Natural killer cell (primary cell): ENCODE results near the gene THSD4. TPM values are rescaled to one million over a fixed set of nuclear protein-coding genes. Genes with fewer than 3 reads are reported as not detected.

Experiments used
- ATAC-seq, 3 donors: fragments of 150-1000 bp in 2 of 3; fragments of 200-7000 bp in 1 of 3; cut with Tn5 transposase; 1 replicate in 1 of 3; 2 replicates in 2 of 3; pipeline ENCODE4 v1.10.0; 2021; ENCODE audit warnings: mild to moderate bottlenecking in 2 of 3, moderate library complexity in 2 of 3
- DNase-seq, 2 donors: peaks; one replicate each; pipeline versions ENCODE4 v3.0.0 to v3.0.0-alpha.2; 2013 to 2021; ENCODE audit warnings: mixed read lengths in 1 of 2
- H3K27ac ChIP-seq: one replicate; pipeline ENCODE4 v1.5.1; 2013; ENCODE audit warnings: mild to moderate bottlenecking, low read length
- H3K27me3 ChIP-seq: one replicate; pipeline ENCODE4 v1.6.1; 2013; ENCODE audit warnings: low read length; ENCODE audit not compliant: control insufficient read depth, insufficient read depth
- H3K36me3 ChIP-seq: one replicate; pipeline ENCODE4 v1.6.1; 2013; ENCODE audit warnings: low read length; ENCODE audit not compliant: control insufficient read depth, insufficient read depth
- H3K4me1 ChIP-seq: one replicate; pipeline ENCODE4 v1.6.1; 2013; ENCODE audit warnings: low read length; ENCODE audit not compliant: control insufficient read depth, insufficient read depth
- H3K4me3 ChIP-seq: one replicate; pipeline ENCODE4 v1.5.1; 2013; ENCODE audit warnings: low read length
- H3K9me3 ChIP-seq: one replicate; pipeline ENCODE4 v1.6.1; 2013; ENCODE audit warnings: low read length; ENCODE audit not compliant: control insufficient read depth, insufficient read depth
- H3K27ac Mint-ChIP-seq, 2 donors: one replicate each; pipeline ENCODE4 v1.8.0; 2022; ENCODE audit warnings: mild to moderate bottlenecking in 2 of 2, mixed read lengths in 2 of 2, moderate library complexity in 1 of 2
- H3K27me3 Mint-ChIP-seq, 2 donors: one replicate each; pipeline ENCODE4 v1.8.0; 2022; ENCODE audit warnings: low read depth in 2 of 2, mixed read lengths in 2 of 2
- H3K36me3 Mint-ChIP-seq: one replicate; pipeline ENCODE4 v1.8.0; 2022; ENCODE audit warnings: mixed read lengths
- H3K4me1 Mint-ChIP-seq, 2 donors: one replicate each; pipeline ENCODE4 v1.8.0; 2022; ENCODE audit warnings: mixed read lengths in 2 of 2
- H3K4me3 Mint-ChIP-seq: one replicate; pipeline ENCODE4 v1.8.0; 2022; ENCODE audit warnings: mild to moderate bottlenecking, moderate library complexity, mixed read lengths
- H3K9me3 Mint-ChIP-seq, 2 donors: one replicate each; pipeline ENCODE4 v1.8.0; 2022; ENCODE audit warnings: mixed read lengths in 2 of 2
- CTCF ChIP-seq: fragments of 200-600 bp; IDR thresholded peaks from one replicate; pipeline ENCODE4 v1.8.0; 2022; ENCODE audit warnings: antibody characterized with exemption
- WGBS: methylation state at CpG from one replicate; pipeline ENCODE4 v1.1.7; 2013; ENCODE audit warnings: missing lambda C conversion rate; ENCODE audit not compliant: insufficient coverage; 5-methylcytosine and 5-hydroxymethylcytosine counted together
- intact Hi-C: fragments of 100-400 bp; cut with micrococcal nuclease; formaldehyde crosslinking; loops from one replicate; pipeline ENCODE4 v1.14.2; 2022
- total RNA-seq, 4 donors: library from RNA; stranded (reverse); fragments of 120-200 nt in 1 of 4; gene quantifications; one replicate each; pipeline versions ENCODE4 v1.2.3 to v1.2.4, GENCODE V29; 2013 to 2022

The THSD4 gene
- total RNA-seq, 3 donors from 2014 or later (not counting 1 experiment from before 2014, with no cell fraction given): not detected

- H3K27me3 ChIP-seq: no peaks in the 10 kb centered on the region
- whole genome bisulfite sequencing: 86% methylated on average over 1 of the region's 1 CpG
- ATAC-seq (no peak), DNase-seq (no peak)
- no peak for TF ChIP-seq CTCF
- Mint-ChIP-seq H3K4me1 (no peaks in the 10 kb centered on the region), H3K27me3 (peaks cover 14 to 44% of the 10 kb centered on the region in 2 donors), H3K9me3 (no peaks in the 10 kb centered on the region), H3K36me3 (no peaks in the 10 kb centered on the region), H3K27ac (no peak overlapping the region), H3K4me3 (no peak overlapping the region)
- H3K36me3 ChIP-seq: no peaks in the 10 kb centered on the region
- intact Hi-C loops: no loop called here
- H3K4me3 ChIP-seq: no peak overlapping the region
- no peaks in the 10 kb centered on the region for H3K4me1 ChIP-seq
- no peak overlapping the region for H3K27ac ChIP-seq
- H3K9me3 ChIP-seq: no peaks in the 10 kb centered on the region
Observed at GRCh38 chr15:71228403-71228802, 113.1 kb downstream of the THSD4 start.

GRCh38 chr15:71230303-71230702 lies 115.0 kb downstream of the THSD4 start:
- no peaks in the 10 kb centered on the region for H3K9me3 Mint-ChIP-seq
- H3K4me3 ChIP-seq: no peak overlapping the region
- TF ChIP-seq CTCF: no peak
- no peak overlapping the region for H3K4me3 Mint-ChIP-seq
- intact Hi-C loops: no loop called here
- no peaks in the 10 kb centered on the region for H3K4me1 Mint-ChIP-seq
- no peaks in the 10 kb centered on the region for H3K36me3 Mint-ChIP-seq
- no peak for ATAC-seq
- 92% methylated on average over 8 of the region's 8 CpGs for WGBS
- no peaks in the 10 kb centered on the region for H3K4me1 ChIP-seq
- H3K36me3 ChIP-seq: no peaks in the 10 kb centered on the region
- peaks cover 14 to 37% of the 10 kb centered on the region in 2 donors for H3K27me3 Mint-ChIP-seq
- no peak overlapping the region for H3K27ac ChIP-seq
- no peaks in the 10 kb centered on the region for H3K9me3 ChIP-seq
- H3K27me3 ChIP-seq: no peaks in the 10 kb centered on the region
- no peak for DNase-seq
- no peak overlapping the region for H3K27ac Mint-ChIP-seq

- no peak overlapping the region for H3K27ac Mint-ChIP-seq
- intact Hi-C loops: no loop called here
- no peak overlapping the region for H3K4me3 ChIP-seq
- H3K27me3 ChIP-seq: no peaks in the 10 kb centered on the region
- TF ChIP-seq CTCF: no peak
- no peak for ATAC-seq
- H3K27ac ChIP-seq: no peak overlapping the region
- H3K36me3 ChIP-seq: no peaks in the 10 kb centered on the region
- no peak overlapping the region for H3K4me3 Mint-ChIP-seq
- H3K4me1 ChIP-seq: no peaks in the 10 kb centered on the region
- H3K9me3 Mint-ChIP-seq: no peaks in the 10 kb centered on the region
- peaks cover 16 to 41% of the 10 kb centered on the region in 2 donors for H3K27me3 Mint-ChIP-seq
- DNase-seq: no peak
- 58% methylated on average over 6 of the region's 6 CpGs for WGBS
- no peaks in the 10 kb centered on the region for H3K4me1 Mint-ChIP-seq
- no peaks in the 10 kb centered on the region for H3K36me3 Mint-ChIP-seq
- no peaks in the 10 kb centered on the region for H3K9me3 ChIP-seq
Observed at GRCh38 chr15:71231758-71232157, 116.5 kb downstream of the THSD4 start.

- no peaks in the 10 kb centered on the region for H3K36me3 Mint-ChIP-seq
- Histone ChIP-seq H3K27ac (no peak overlapping the region), H3K4me1 (no peaks in the 10 kb centered on the region), H3K36me3 (no peaks in the 10 kb centered on the region), H3K9me3 (no peaks in the 10 kb centered on the region), H3K27me3 (no peaks in the 10 kb centered on the region), H3K4me3 (no peak overlapping the region)
- ATAC-seq (peak in 1 of 3 donors; percentile 25), DNase-seq (no peak)
- peaks cover 20 to 47% of the 10 kb centered on the region in 2 donors for H3K27me3 Mint-ChIP-seq
- H3K9me3 Mint-ChIP-seq: no peaks in the 10 kb centered on the region
- intact Hi-C loops: no loop called here
- H3K4me1 Mint-ChIP-seq: no peaks in the 10 kb centered on the region
- no peak overlapping the region for H3K27ac Mint-ChIP-seq
- H3K4me3 Mint-ChIP-seq: no peak overlapping the region
- WGBS: 94% methylated on average over 5 of the region's 5 CpGs
- no peak for TF ChIP-seq CTCF
Observed at GRCh38 chr15:71232411-71232810, 117.1 kb downstream of the THSD4 start.
